GM21526 (cell line): ENCODE data around the gene NRIP3.

Source experiments
- ATAC-seq: cut with Tn5 transposase; IDR thresholded peaks from one replicate; pipeline ENCODE4 v1.9.1; 2021; ENCODE audit warnings: moderate library complexity; ENCODE audit not compliant: unreplicated experiment, low FRiP score

NRIP3 gene

GRCh38 chr11:9003573-9004182, at the start of gene NRIP3:
TSS of gene NRIP3 (minus strand) at chr11:9004001. CDS start at chr11:9003935, 66 bp downstream.
- ATAC-seq: no peak

GRCh38 chr11:9052316-9052715, 48.5 kb upstream of the NRIP3 start:
- ATAC-seq: no peak

DNA sequence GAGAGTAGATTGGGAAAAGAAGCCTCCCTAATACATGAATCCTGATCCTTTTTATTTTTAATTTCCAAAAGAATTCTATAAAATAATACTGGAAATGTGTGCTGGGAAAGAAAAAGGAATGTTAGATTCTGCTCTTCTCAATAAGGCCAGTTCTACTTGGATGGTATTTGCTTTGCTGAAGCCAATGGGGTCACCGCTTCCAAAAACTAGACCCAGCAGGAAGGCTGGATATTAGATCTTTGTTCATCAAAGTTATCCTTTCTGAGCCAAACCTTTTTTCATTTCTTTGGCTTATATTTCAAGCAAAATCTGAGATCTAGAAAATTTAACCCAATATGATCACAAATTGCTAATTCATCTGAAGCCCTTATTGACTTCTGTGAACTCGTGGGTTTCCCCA, 46.2 kb upstream of the NRIP3 start:
- ATAC-seq: no peak

- ATAC-seq: no peak
Measured at GRCh38 chr11:9047964-9048523, 44.2 kb upstream of the NRIP3 start.

GRCh38 chr11:9046481-9046880, 42.7 kb upstream of the NRIP3 start:
- no peak for ATAC-seq

DNA sequence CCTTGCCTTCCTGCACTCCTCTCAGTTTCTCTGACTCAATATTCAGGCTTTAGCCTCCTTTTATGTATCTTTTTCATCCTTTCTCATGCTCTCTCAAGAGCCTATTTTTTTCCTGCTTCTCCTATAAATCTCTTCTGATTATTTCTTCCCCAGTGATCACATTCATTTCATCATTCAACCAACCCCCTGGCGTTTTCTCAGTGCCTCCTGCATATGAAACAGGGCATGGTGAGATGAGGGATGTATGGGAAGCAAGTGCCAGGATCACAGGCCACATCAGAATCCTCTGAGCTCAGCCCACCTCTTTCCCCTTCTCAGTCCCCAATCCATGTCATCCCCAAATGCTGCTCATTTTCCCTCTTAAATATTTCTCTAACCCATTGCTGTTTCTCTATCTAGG, 38.7 kb upstream of the NRIP3 start:
- ATAC-seq: no peak

DNA sequence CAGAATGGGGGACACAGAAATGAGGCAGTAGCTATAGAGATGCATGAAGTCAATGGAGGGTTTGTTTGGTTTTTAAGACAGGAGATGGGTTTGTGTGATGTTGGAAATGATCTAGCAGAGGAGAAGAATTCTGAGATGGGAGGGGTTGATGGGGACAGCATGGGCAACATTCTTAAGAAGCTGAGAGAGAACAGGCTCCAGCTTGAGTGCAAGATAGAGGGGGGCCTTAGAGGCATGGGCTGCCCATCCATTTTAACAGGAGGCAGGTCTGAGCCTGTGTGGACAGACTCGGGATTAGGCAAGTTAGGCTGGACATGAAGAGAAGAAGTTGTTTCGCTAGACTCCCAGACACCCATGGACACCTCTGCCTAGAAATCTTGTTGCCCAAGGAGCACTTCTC, 37.9 kb upstream of the NRIP3 start:
- ATAC-seq: no peak

DNA sequence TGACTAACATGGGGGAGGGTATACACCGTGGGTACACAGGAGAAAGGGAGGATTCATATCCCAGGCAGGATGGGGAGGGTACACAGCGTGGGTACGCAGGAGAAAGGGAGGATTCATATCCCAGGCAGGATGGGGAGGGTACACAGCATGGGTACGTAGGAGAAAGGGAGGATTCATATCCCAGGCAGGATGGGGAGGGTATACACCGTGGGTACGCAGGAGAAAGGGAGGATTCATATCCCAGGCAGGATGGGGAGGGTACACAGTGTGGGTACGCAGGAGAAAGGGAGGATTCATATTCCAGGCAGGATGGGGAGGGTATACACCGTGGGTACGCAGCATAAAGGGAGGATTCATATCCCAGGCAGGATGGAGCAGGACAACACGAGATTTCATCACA, 36.6 kb upstream of the NRIP3 start:
- no peak for ATAC-seq

- no peak for ATAC-seq
Measured at GRCh38 chr11:9039863-9040262, 36.1 kb upstream of the NRIP3 start.

GRCh38 chr11:9039198-9039597, 35.4 kb upstream of the NRIP3 start:
- no peak for ATAC-seq

DNA sequence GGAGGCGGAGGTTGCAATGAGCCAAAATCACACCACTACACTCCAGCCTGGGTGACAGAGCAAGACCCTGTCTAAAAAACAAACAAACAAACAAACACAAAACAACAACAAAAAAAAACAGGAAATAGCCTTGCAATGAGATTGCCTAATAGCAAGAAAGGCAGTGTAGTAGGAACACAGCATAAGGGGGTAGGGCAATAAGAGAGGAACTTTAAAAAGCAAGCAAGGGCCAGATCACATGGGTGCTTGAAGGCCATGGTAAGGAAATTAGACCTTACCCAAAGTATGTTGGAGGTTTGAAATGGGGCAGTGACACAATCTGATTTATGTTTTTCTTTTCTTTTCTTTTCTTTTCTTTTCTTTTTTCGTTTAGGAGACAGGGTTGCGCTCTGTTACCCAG, 34.7 kb upstream of the NRIP3 start:
- no peak for ATAC-seq

- ATAC-seq: no peak
Measured at GRCh38 chr11:9037963-9038362, 34.2 kb upstream of the NRIP3 start.

GRCh38 chr11:9037046-9037780, 33.4 kb upstream of the NRIP3 start:
- no peak for ATAC-seq

DNA sequence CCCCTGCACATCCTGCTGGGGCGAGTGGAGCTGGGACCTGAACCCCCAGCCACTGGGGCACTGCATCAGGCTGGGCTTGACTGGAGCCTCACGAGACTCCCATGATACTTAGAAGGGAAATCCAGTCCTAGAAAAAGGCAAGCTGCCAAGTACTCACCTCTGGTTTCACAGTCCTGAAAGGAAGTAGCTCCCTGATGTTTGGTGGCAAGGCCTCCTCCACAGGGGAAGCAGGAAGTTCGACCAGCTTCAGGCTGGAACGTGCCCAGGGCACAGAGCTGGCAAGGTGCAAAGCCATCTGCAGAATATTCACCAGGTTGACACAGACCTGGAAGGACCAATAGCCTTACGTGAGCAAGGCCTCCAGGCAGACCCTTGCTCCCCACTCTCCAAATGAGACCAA, 26.8 kb upstream of the NRIP3 start:
- no peak for ATAC-seq

DNA sequence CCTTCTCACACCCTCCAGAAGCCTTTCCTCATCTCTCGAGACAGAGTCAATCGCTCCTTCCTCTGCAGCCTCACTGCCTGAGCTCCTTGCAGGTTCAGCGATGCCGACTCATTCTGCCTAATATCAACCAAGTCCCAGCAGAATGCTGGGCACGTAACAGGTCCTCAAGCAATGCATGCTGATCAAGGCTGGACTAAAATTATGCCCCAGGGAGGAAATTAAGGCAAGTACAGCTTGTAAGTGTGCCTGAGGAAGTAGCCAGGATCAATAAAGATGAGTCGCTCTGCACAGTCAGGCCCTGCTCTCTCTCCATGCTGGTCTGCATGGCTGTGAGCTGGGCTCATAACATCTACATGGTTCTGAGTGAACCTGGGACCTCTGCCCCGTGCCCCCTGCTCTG, 25.6 kb upstream of the NRIP3 start:
- no peak for ATAC-seq

- ATAC-seq: no peak
Measured at GRCh38 chr11:9028581-9028980, 24.8 kb upstream of the NRIP3 start.

- ATAC-seq: no peak
Measured at GRCh38 chr11:9025101-9025850, 21.5 kb upstream of the NRIP3 start.

DNA sequence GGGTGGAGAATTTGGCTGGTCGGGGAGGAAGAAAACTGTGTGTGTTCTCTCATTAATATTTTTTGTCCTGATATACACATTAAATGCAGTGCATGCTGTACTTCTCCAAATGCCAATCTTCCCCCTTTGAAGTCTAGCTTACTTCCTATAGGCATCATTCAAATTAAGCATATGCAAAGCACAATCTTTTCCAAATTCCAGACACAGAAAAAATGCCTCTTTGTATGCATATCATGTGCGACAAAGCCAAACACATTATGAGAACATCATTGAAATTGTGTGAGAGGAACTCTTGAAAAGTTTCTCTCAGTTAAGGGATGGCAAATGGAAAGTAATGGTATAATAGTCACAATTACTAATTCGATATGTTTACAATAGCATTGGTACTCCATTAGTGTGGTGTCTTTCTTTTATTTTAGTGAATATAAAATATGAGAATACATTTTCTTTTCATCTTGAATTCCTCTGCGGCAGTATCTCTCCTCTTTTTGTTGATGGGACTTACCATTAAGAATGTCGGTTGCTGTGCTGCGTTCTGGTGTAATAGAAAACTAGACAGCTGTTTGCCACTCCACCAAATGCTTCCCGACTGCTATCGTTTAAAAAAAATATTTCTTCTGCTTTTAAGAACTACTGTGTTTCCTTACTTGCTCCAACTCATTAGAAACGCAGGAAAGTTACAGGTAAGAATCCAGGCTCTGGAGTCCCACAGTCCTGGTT, 19.3 kb upstream of the NRIP3 start:
- no peak for ATAC-seq

- no peak for ATAC-seq
Measured at GRCh38 chr11:9020916-9021315, 17.1 kb upstream of the NRIP3 start.

GRCh38 chr11:9019861-9020260, 16.1 kb upstream of the NRIP3 start:
- no peak for ATAC-seq

- ATAC-seq: no peak
Measured at GRCh38 chr11:9017773-9018172, 14.0 kb upstream of the NRIP3 start.
